Measurements from ENCODE around the gene RAD51B.
"Not testable (repeated sequence)": the region's sequence is repeated elsewhere in the genome, so short reads cannot be mapped to it uniquely, and the experiment has no call there.

The RAD51B gene

GRCh38 chr14:67814821-67815220, 4.8 kb upstream of the RAD51B start:
- no peaks in the 10 kb centered on the region for H3K9me3 ChIP-seq
- no peak overlapping the region for H3K4me3 ChIP-seq (ENCODE audit: low read depth, low read length)
- DNase-seq = no peak
- no peaks in the 10 kb centered on the region for H3K27me3 ChIP-seq
- peaks cover 2% of the 10 kb centered on the region; the same call in 1 of the 2 replicates for H3K4me1 ChIP-seq
- no peak for TF ChIP-seq CTCF (IDR thresholded peaks at IDR 0.05; ENCODE audit: low read depth, low read length)
- peaks cover 4% of the 10 kb centered on the region; the same call in 1 of the 2 replicates for H3K36me3 ChIP-seq

GRCh38 chr14:67815573-67816225, 3.9 kb upstream of the RAD51B start:
- Histone ChIP-seq H3K9me3 (no peaks in the 10 kb centered on the region; the same call in 1 of the 2 replicates), H3K4me1 (peaks cover 2% of the 10 kb centered on the region; the same call in 1 of the 2 replicates), H3K27me3 (no peaks in the 10 kb centered on the region), H3K36me3 (peaks cover 4% of the 10 kb centered on the region; the same call in 1 of the 2 replicates), H3K4me3 (ENCODE audit: low read depth, low read length) (peak overlapping the region; percentile 95)
- no peak for DNase-seq
- TF ChIP-seq CTCF (IDR thresholded peaks at IDR 0.05; ENCODE audit: low read depth, low read length) = no peak

GRCh38 chr14:67816326-67817002, 3.1 kb upstream of the RAD51B start, which contains the start of gene ZFYVE26:
ZFYVE26 (minus strand) TSS chr14:67816590; CDS start chr14:67815963, 627 bp downstream.
- peaks cover 4% of the 10 kb centered on the region; the same call in 1 of the 2 replicates for H3K36me3 ChIP-seq
- no peaks in the 10 kb centered on the region for H3K27me3 ChIP-seq
- DNase-seq = peak; percentile 94
- peaks cover 2% of the 10 kb centered on the region; the same call in 1 of the 2 replicates for H3K4me1 ChIP-seq
- peak within 1 kb of the TSS; percentile 95 for H3K4me3 ChIP-seq (ENCODE audit: low read depth, low read length)
- H3K9me3 ChIP-seq = no peaks in the 10 kb centered on the region; the same call in 1 of the 2 replicates
- no peak for TF ChIP-seq CTCF (IDR thresholded peaks at IDR 0.05; ENCODE audit: low read depth, low read length)

- Histone ChIP-seq H3K36me3 (no peaks in the 10 kb centered on the region), H3K27me3 (no peaks in the 10 kb centered on the region), H3K4me1 (peaks cover 2% of the 10 kb centered on the region; the same call in 1 of the 2 replicates), H3K4me3 (ENCODE audit: low read depth, low read length) (no peak overlapping the region), H3K9me3 (no peaks in the 10 kb centered on the region; the same call in 1 of the 2 replicates)
- TF ChIP-seq CTCF (IDR thresholded peaks at IDR 0.05; ENCODE audit: low read depth, low read length) = no peak
- DNase-seq = no peak
Measured at GRCh38 chr14:67817750-67818438, 1.7 kb upstream of the RAD51B start.

GRCh38 chr14:67818476-67818875, 1.1 kb upstream of the RAD51B start:
- not testable (repeated sequence) for H3K4me1 ChIP-seq; DNase-seq; H3K36me3 ChIP-seq; H3K9me3 ChIP-seq; H3K27me3 ChIP-seq; H3K4me3 ChIP-seq (ENCODE audit: low read depth, low read length)

GRCh38 chr14:67820428-67820971, 921 bp downstream of the RAD51B start:
- no peaks in the 10 kb centered on the region for H3K27me3 ChIP-seq
- H3K9me3 ChIP-seq = no peaks in the 10 kb centered on the region; the same call in 1 of the 2 replicates
- peak overlapping the region; percentile 97 for H3K4me3 ChIP-seq (ENCODE audit: low read depth, low read length)
- no peaks in the 10 kb centered on the region for H3K36me3 ChIP-seq
- no peak for TF ChIP-seq CTCF (IDR thresholded peaks at IDR 0.05; ENCODE audit: low read depth, low read length)
- H3K4me1 ChIP-seq = peaks cover 2% of the 10 kb centered on the region; the same call in 1 of the 2 replicates
- DNase-seq = no peak

All from BE2C (cell line).